H1 (cell line): ENCODE results near the gene R3HDM1. TPM values are rescaled to one million over a fixed set of nuclear protein-coding genes. Genes with fewer than 3 reads are reported as not detected.

Experiments used
- CTCF ChIA-PET: fragments of 300-600 bp; sonication (Branson Sonifier 250); formaldehyde crosslinking; loops from one replicate; lab custom pipeline; 2021; ENCODE audit not compliant: partially characterized antibody; lab: Charles Lee
- POLR2A ChIA-PET: fragments of 300-600 bp; sonication (Branson Sonifier 250); formaldehyde crosslinking; loops from one replicate; lab custom pipeline; 2021; ENCODE audit warnings: inconsistent platforms; ENCODE audit not compliant: partially characterized antibody; lab: Charles Lee
- DNase-seq, 2 experiments: peaks; one replicate each; pipeline versions ENCODE4 v3.0.0 to v3.0.0-alpha.2; 2010 to 2022; ENCODE audit warnings: low spot score in 2 of 2, low read depth in 1 of 2, mixed read lengths in 1 of 2
- FAIRE-seq: peaks from 2 replicates; lab custom pipeline; 2011; peaks lifted over from hg19 to GRCh38; lab: Jason Lieb, UNC
- H2AFZ ChIP-seq: 2 replicates; pipeline ENCODE4 v1.8.1; 2012; ENCODE audit warnings: low read length, inconsistent platforms
- H2AK5ac ChIP-seq: 2 replicates; pipeline ENCODE4 v1.6.1; 2013; ENCODE audit warnings: low read depth, low read length
- H2BK120ac ChIP-seq: replicated peaks from 2 replicates; pipeline ENCODE3; 2013; ENCODE audit warnings: low read depth, low read length, inconsistent platforms
- H2BK12ac ChIP-seq: 2 replicates; pipeline ENCODE4 v1.6.1; 2013; ENCODE audit warnings: low read depth, low read length
- H2BK15ac ChIP-seq: 2 replicates; pipeline ENCODE4 v1.6.1; 2013; ENCODE audit warnings: low read length
- H2BK20ac ChIP-seq: 2 replicates; pipeline ENCODE4 v1.6.1; 2013; ENCODE audit warnings: low read length
- H2BK5ac ChIP-seq: 2 replicates; pipeline ENCODE4 v1.6.1; 2013; ENCODE audit warnings: low read depth, low read length
- H3K14ac ChIP-seq: 2 replicates; pipeline ENCODE4 v1.6.1; 2013; ENCODE audit warnings: inconsistent platforms; ENCODE audit not compliant: insufficient read length
- H3K18ac ChIP-seq: 2 replicates; pipeline ENCODE4 v1.6.1; 2013; ENCODE audit warnings: low read length; ENCODE audit errors: extremely low read depth
- H3K23ac ChIP-seq: 2 replicates; pipeline ENCODE4 v1.6.1; 2013; ENCODE audit warnings: inconsistent platforms; ENCODE audit not compliant: insufficient read length
- H3K23me2 ChIP-seq: 2 replicates; pipeline ENCODE4 v1.6.1; 2013; ENCODE audit warnings: low read depth, low read length
- H3K27ac ChIP-seq: 2 replicates; pipeline ENCODE4 v1.6.1; 2011; ENCODE audit warnings: low read depth, low read length, inconsistent platforms
- H3K27me3 ChIP-seq, 4 experiments: replicated peaks in 1 of 4; 1 replicate in 1 of 4; 2 replicates in 3 of 4; pipeline versions ENCODE4 v1.6.1 to v1.8.1; 2011 to 2013; ENCODE audit warnings: low read length in 3 of 4, mild to moderate bottlenecking in 3 of 4, inconsistent platforms in 2 of 4, mixed read lengths in 2 of 4, moderate library complexity in 1 of 4; ENCODE audit not compliant: control insufficient read depth in 3 of 4, insufficient read depth in 3 of 4; ENCODE audit errors: extremely low read depth in 1 of 4
- H3K36me3 ChIP-seq, 4 experiments: 2 replicates each; pipeline versions ENCODE4 v1.6.1 to v1.8.1; 2011 to 2013; ENCODE audit warnings: mild to moderate bottlenecking in 4 of 4, low read length in 3 of 4, moderate library complexity in 2 of 4, control low read depth in 1 of 4, inconsistent platforms in 1 of 4; ENCODE audit not compliant: insufficient read depth in 4 of 4, control insufficient read depth in 2 of 4
- H3K4ac ChIP-seq: replicated peaks from 2 replicates; pipeline ENCODE3; 2013; ENCODE audit warnings: low read length, low read depth, mixed read lengths, inconsistent platforms; ENCODE audit not compliant: insufficient read length
- H3K4me1 ChIP-seq, 4 experiments: replicated peaks in 1 of 4; 1 replicate in 1 of 4; 2 replicates in 3 of 4; pipeline versions ENCODE4 v1.6.1 to v1.8.1; 2011 to 2013; ENCODE audit warnings: low read length in 3 of 4, inconsistent platforms in 2 of 4, mixed read lengths in 1 of 4; ENCODE audit not compliant: insufficient read depth in 4 of 4, control insufficient read depth in 3 of 4
- H3K4me2 ChIP-seq, 2 experiments: 2 replicates each; pipeline versions ENCODE4 v1.6.1 to v1.8.1; 2011 to 2013; ENCODE audit warnings: low read depth in 2 of 2, low read length in 2 of 2, control low read depth in 1 of 2, inconsistent platforms in 1 of 2, mild to moderate bottlenecking in 1 of 2; ENCODE audit not compliant: insufficient read depth in 1 of 2
- H3K4me3 ChIP-seq, 4 experiments: fragments of 200-600, 300-600 bp in 1 of 4; sonication (generic), shearing (Covaris generic), sonication (Bioruptor Twin) in 1 of 4; 2 replicates each; pipeline versions ENCODE4 v1.5.1 to v1.8.1; 2011 to 2016; ENCODE audit warnings: low read length in 4 of 4, low read depth in 3 of 4, control low read depth in 2 of 4, inconsistent platforms in 2 of 4, mild to moderate bottlenecking in 2 of 4, mixed read lengths in 1 of 4, moderate library complexity in 1 of 4; ENCODE audit not compliant: insufficient read depth in 2 of 4; ENCODE audit errors: extremely low read depth in 1 of 4
- H3K56ac ChIP-seq: replicated peaks from 2 replicates; pipeline ENCODE3; 2013; ENCODE audit warnings: low read depth, mild to moderate bottlenecking, mixed read lengths, low read length, inconsistent platforms; ENCODE audit not compliant: insufficient read length
- H3K79me1 ChIP-seq: 2 replicates; pipeline ENCODE4 v1.6.1; 2013; ENCODE audit warnings: low read depth, low read length, control low read depth
- H3K79me2 ChIP-seq, 2 experiments: 2 replicates each; pipeline versions ENCODE4 v1.6.1 to v1.8.1; 2012 to 2013; ENCODE audit warnings: low read length in 2 of 2, mild to moderate bottlenecking in 2 of 2, inconsistent platforms in 1 of 2; ENCODE audit not compliant: insufficient read depth in 2 of 2, control insufficient read depth in 1 of 2
- H3K9ac ChIP-seq, 4 experiments: replicated peaks in 1 of 4; 1 replicate in 1 of 4; 2 replicates in 3 of 4; pipeline versions ENCODE4 v1.6.1 to v1.8.1; 2011 to 2013; ENCODE audit warnings: low read depth in 3 of 4, low read length in 3 of 4, control low read depth in 2 of 4, mild to moderate bottlenecking in 2 of 4, moderate library complexity in 2 of 4, inconsistent platforms in 1 of 4; ENCODE audit errors: extremely low read depth in 1 of 4
- H3K9me3 ChIP-seq, 2 experiments: 2 replicates each; pipeline versions ENCODE4 v1.6.1 to v1.8.1; 2012 to 2013; ENCODE audit warnings: mild to moderate bottlenecking in 2 of 2, moderate library complexity in 2 of 2, control low read depth in 1 of 2, inconsistent platforms in 1 of 2, low read depth in 1 of 2, low read length in 1 of 2, mixed read lengths in 1 of 2; ENCODE audit not compliant: insufficient read depth in 2 of 2
- H4K20me1 ChIP-seq, 2 experiments: replicated peaks in 1 of 2; 2 replicates each; pipeline versions ENCODE3 to v1.8.1; 2011 to 2013; ENCODE audit warnings: inconsistent platforms in 2 of 2, low read length in 2 of 2, mild to moderate bottlenecking in 1 of 2; ENCODE audit not compliant: insufficient read depth in 2 of 2, control insufficient read depth in 1 of 2
- H4K5ac ChIP-seq: 2 replicates; pipeline ENCODE4 v1.6.1; 2013; ENCODE audit warnings: low read length, low read depth, mixed read lengths, inconsistent platforms; ENCODE audit not compliant: insufficient read length
- H4K8ac ChIP-seq: 2 replicates; pipeline ENCODE4 v1.8.0; 2013; ENCODE audit warnings: mild to moderate bottlenecking, moderate library complexity, low read length, inconsistent platforms; ENCODE audit not compliant: insufficient read depth; ENCODE audit errors: extremely low read depth
- H4K91ac ChIP-seq: replicated peaks from 2 replicates; pipeline ENCODE3; 2013; ENCODE audit warnings: low read length, mixed read lengths, inconsistent platforms; ENCODE audit not compliant: insufficient read length
- MAFK ChIP-seq: IDR thresholded peaks from 2 replicates; pipeline ENCODE4 v1.6.1; 2012; ENCODE audit warnings: low read depth, mild to moderate bottlenecking, improper control_type of control experiment, low read length
- NRF1 ChIP-seq: IDR thresholded peaks from 2 replicates; pipeline ENCODE4 v1.6.1; 2011; ENCODE audit warnings: mild to moderate bottlenecking, low read depth, low read length, improper control_type of control experiment
- polyA plus RNA-seq, 7 experiments: library from polyadenylated mRNA; depleted of rRNA in 3 of 7; stranded (reverse) in 5 of 7; unstranded in 2 of 7; fragments of >200 nt in 5 of 7; fragments of 200-250 nt in 2 of 7; gene quantifications; 1 replicate in 5 of 7; 2 replicates in 1 of 7; 4 replicates in 1 of 7; pipeline versions ENCODE4 v1.2.1 to v1.2.3, GENCODE V29; 2011 to 2013; ENCODE audit warnings: missing spikeins in 2 of 7, mixed read lengths in 2 of 7
- total RNA-seq: library from RNA; stranded (reverse); fragmentation: NEBNext Ultra II Directional; extraction: Animal tissue kit (Norgen Biotek cat#: 25700); gene quantifications from 2 replicates; pipeline ENCODE4 v1.2.1, GENCODE V29; 2021

Gene R3HDM1
- total and polyA plus RNA-seq, 2 of the 8 experiments (the other 6 are each of a cell fraction or from before 2014, with no cell fraction given): 77.7 to 120 TPM

DNA sequence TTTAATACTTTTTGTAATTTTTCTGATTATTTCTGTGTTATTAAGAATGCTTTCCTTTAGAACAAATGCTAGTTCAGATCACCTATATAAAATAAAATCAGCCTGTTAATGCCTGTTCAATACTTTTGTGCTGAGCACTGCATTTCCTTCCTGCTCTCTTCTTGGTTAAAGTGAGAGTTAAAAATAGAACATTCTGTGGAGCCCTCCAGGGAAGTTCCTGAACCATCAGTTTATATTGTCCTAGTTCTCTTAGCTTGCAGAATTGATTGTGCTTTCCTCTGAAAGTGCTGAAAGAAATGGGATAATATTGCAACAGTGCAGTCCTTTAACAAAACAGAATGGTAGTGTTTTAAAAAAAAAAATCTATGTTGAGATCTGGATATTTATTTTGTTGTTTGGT, 135.8 kb downstream of the R3HDM1 start:
- no peak overlapping the region for H2BK20ac ChIP-seq
- H4K91ac ChIP-seq: no peak overlapping the region
- no peaks in the 10 kb centered on the region for H3K23me2 ChIP-seq
- no peak overlapping the region for H4K5ac ChIP-seq
- no peak overlapping the region for H3K27ac ChIP-seq
- no peaks in the 10 kb centered on the region for H3K79me1 ChIP-seq
- no peak overlapping the region for H3K4ac ChIP-seq
- H3K4me3 ChIP-seq: no peak overlapping the region
- H2BK12ac ChIP-seq: no peak overlapping the region
- H3K9me3 ChIP-seq: no peaks in the 10 kb centered on the region
- H2BK5ac ChIP-seq: no peak overlapping the region
- H3K14ac ChIP-seq: no peak overlapping the region
- no peak overlapping the region for H3K18ac ChIP-seq
- H2AFZ ChIP-seq: no peak overlapping the region
- no peak overlapping the region for H3K4me2 ChIP-seq
- H3K23ac ChIP-seq: no peak overlapping the region
- H3K9ac ChIP-seq: no peak overlapping the region
- peaks cover 0 to 1% (median 0%) of the 10 kb centered on the region in 4 experiments; a peak in 1 of 7 replicates for H3K27me3 ChIP-seq
- H3K4me1 ChIP-seq: no peaks in the 10 kb centered on the region
- ChIA-PET CTCF (no interaction called here), POLR2A (no interaction called here)
- H2BK120ac ChIP-seq: no peak overlapping the region
- peaks cover 0 to 9% (median 1%) of the 10 kb centered on the region in 4 experiments; a peak in 5 of 8 replicates for H3K36me3 ChIP-seq
- TF ChIP-seq NRF1 (no peak), MAFK (0 out of 2 replicates have a peak, but pooled peaks have one; percentile 21)
- H3K56ac ChIP-seq: no peak overlapping the region
- DNase-seq: no peak
- no peaks in the 10 kb centered on the region for H4K20me1 ChIP-seq
- H3K79me2 ChIP-seq: no peaks in the 10 kb centered on the region
- no peak overlapping the region for H2AK5ac ChIP-seq
- FAIRE-seq: no peak
- H2BK15ac ChIP-seq: no peak overlapping the region
- no peak overlapping the region for H4K8ac ChIP-seq
